AG09319 (cell line): Measurements from ENCODE around the gene HRH1.

ENCODE experiments used
- DNase-seq: peaks from one replicate; pipeline ENCODE4 v3.0.0-alpha.2; 2010; ENCODE audit warnings: low read depth; ENCODE audit errors: extremely low read depth
- TF ChIP-seq, protein P1 (sequence below): IDR thresholded peaks from 2 replicates; pipeline ENCODE4 v1.5.1; 2011; ENCODE audit warnings: low read depth, mild to moderate bottlenecking, inconsistent platforms, low read length, moderate library complexity

The HRH1 gene

DNA sequence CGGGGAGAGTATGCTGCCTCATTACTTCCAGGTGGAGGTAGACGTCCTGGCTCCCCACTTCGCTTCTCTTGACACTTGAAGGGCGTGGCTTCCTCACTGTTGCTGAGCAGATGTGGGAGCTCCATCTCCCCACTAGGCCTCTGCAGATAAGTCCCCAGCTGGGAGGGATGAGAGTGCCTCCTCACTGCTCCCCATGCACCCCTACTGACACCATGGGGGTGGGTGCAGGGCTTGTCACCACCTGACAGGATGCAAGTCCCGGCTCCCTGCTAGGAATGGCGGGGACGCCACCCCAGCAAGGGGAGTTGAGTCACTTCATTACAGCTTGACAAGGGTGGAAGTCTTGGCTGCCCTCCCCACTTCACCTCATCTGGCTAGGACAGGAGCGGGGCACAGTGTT lies 81.1 kb downstream of the HRH1 start:
- no peak for DNase-seq
- TF ChIP-seq, protein P1, sequence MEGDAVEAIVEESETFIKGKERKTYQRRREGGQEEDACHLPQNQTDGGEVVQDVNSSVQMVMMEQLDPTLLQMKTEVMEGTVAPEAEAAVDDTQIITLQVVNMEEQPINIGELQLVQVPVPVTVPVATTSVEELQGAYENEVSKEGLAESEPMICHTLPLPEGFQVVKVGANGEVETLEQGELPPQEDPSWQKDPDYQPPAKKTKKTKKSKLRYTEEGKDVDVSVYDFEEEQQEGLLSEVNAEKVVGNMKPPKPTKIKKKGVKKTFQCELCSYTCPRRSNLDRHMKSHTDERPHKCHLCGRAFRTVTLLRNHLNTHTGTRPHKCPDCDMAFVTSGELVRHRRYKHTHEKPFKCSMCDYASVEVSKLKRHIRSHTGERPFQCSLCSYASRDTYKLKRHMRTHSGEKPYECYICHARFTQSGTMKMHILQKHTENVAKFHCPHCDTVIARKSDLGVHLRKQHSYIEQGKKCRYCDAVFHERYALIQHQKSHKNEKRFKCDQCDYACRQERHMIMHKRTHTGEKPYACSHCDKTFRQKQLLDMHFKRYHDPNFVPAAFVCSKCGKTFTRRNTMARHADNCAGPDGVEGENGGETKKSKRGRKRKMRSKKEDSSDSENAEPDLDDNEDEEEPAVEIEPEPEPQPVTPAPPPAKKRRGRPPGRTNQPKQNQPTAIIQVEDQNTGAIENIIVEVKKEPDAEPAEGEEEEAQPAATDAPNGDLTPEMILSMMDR = no peak

DNA sequence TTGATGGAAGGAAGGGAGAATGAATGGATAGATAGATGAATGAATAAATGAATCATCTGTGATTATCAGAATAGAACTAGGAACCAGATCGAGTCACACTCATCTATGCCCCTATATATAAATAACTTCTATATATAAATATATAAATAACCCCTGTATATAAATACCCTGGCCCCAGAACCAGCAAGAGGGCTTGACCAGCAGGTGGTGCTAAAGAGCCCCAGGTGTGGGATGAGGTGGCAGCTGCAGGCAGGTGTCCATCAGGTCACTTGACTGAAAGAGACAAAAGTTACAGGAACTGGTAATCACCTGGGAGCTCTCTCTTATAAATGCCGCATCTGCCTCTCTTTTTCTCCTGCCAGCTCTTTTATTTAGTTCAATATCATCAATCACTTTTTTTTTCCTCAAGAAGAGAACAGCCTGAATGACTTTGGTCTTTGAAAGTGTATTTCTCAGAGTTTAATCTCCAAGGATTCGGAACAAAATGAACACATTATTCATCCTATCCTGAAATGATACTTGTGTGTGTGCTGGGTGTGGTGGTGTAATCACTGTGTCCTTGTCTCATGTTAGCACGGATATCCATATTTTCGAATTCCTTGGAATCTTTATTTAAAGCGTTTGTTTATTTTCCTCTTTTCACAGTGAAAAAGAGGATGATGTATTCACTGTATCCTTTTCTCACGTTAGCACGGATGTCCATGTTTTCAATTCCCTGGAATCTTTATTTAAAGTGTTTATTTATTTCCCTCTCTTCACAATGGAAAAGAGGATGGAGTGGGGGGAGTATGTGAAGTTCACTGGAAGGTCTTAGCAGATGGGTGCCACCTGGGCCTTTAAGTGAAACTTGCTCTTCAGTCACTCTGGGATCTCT lies 82.5 kb downstream of the HRH1 start:
- peak; percentile 48 for DNase-seq
- TF ChIP-seq, protein P1 = peak; percentile 65

DNA sequence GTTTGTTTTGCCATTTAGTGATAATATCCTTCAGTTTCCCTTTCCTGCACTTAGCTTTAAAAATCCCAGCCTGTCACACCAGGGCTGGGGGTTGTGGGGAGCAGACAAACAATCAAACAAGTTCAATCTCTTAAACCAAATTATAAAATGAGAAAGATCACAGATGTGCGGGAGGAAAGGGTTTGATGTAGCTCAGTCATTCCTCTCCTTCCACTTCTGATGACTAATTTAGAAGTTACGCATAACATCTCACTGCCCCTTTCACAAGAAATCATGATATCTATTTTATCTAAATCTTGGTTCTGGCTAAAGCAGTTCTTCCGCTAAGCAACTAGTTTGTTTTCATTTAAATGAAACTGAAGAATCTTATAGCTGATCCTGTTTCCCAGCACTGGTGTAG lies 83.8 kb downstream of the HRH1 start:
- TF ChIP-seq, protein P1 = no peak
- DNase-seq = peak; percentile 66

DNA sequence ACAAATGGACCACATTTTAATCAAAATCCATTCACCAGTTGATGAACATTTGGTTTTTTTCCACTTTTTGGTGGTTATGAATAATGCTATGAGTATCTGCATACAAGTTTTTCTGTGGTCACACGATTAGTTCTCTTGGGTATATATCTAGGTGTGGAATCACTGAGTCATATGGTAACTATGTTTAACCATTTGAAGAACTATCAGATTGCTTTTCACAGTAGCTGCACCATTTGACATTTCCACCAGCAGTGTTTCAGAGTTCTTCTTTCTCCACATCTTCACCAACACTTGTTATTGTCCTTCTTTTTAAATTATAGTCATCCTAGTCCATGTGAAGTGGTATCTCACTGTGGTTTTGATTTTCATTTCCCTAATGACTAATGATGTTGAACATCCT lies 84.6 kb downstream of the HRH1 start:
- TF ChIP-seq, protein P1 = no peak
- peak; percentile 44 for DNase-seq

DNA sequence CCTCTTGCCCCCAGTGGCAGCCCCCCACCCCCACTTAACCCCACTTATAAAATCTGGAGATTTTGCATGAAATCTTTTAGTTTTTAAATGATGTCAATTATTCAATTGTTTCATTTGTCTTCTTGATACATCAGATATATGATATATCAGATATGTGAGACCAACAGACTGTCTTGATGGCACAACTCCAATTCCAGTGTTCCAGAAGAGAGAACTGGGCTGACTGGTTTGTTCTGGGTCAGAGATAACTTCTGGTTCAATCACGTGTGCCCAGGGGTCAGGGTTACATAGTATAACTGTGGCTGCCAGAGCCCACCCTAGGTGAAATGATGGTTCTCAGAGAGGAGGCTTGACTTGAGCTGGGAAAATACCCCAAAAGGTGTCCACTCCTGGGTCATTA lies 85.5 kb downstream of the HRH1 start:
- TF ChIP-seq, protein P1 = no peak

DNA sequence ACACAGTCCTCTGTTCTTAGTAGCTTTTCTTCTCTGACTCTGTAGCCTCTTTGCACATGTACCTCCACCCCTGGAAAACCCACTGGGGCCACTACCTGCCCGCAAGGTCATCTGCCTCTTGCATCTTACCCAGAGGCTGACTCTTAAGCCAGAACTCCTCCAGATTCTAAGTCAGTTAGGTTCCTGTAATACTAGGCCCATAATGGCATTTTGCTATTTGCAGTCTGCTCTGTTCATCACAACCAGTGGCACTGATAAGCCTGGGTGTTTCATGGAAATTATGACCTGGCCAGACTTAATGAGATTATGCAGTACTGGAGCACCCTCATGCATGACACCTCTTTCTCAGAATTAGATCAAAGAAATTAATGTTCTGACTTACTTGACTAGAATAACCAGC lies 86.2 kb downstream of the HRH1 start:
- no peak for DNase-seq
- TF ChIP-seq, protein P1 = no peak

More for the DNA sequence above, 85.5 kb downstream of the HRH1 start:
- no peak for DNase-seq

DNA sequence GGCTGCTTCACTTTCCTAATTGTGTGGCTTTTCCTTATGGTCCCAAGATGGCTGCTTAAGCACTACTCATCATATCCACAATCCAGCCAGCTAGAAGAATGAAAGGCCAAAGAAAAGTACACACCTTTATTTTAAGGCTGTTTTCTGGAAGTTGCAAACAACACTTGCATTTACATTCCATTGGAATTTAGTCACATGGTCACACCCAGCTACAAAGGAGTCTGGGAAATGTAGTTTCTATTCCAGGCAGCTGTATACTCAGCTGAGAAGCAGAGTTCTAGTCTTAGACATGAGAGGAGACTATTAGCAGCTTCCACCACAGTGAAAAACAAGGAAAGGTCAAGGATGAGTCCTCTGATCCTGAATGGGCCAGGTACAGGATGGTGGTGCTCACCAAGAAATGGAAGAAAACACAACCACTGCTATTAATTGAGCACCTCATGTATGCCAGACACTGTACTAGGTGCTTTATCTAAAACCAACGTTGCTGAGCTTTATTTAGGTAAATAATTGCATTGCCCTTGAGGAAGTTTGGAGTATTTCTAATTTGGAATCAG lies 89.9 kb downstream of the HRH1 start:
- no peak for DNase-seq
- TF ChIP-seq, protein P1 = no peak
